Skeletal muscle cell (primary cell): Measurements from ENCODE around the gene LYSMD4.

ENCODE experiments used
- DNase-seq: peaks from one replicate; pipeline ENCODE4 v3.0.0-alpha.2; 2010; ENCODE audit warnings: low read depth
- H3K4me3 ChIP-seq: 2 replicates; pipeline ENCODE4 v1.5.1; 2011; ENCODE audit warnings: low read depth, mild to moderate bottlenecking, control low read depth, low read length, moderate library complexity

Gene LYSMD4

DNA sequence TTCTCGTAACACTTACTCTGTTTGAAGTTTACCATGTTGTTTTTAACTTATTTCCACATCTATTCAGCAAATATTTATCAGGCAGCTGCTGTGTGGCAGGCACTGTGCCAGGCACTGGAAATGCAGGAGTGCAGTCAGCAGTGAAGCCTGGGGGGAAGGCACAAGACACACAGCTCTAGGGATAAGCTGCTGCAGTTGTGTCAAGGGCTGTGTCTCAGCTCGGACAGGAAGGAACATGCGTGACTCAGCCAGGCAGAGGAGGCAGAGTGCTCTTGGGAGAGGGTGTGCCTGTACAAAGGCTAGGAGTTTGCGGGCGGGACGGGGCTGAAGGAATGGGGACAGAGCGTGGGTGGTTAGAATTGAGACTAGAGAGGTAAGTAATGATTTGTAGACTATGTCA, 24.7 kb downstream of the LYSMD4 start:
- no peak overlapping the region for H3K4me3 ChIP-seq
- peak; percentile 85 for DNase-seq

DNA sequence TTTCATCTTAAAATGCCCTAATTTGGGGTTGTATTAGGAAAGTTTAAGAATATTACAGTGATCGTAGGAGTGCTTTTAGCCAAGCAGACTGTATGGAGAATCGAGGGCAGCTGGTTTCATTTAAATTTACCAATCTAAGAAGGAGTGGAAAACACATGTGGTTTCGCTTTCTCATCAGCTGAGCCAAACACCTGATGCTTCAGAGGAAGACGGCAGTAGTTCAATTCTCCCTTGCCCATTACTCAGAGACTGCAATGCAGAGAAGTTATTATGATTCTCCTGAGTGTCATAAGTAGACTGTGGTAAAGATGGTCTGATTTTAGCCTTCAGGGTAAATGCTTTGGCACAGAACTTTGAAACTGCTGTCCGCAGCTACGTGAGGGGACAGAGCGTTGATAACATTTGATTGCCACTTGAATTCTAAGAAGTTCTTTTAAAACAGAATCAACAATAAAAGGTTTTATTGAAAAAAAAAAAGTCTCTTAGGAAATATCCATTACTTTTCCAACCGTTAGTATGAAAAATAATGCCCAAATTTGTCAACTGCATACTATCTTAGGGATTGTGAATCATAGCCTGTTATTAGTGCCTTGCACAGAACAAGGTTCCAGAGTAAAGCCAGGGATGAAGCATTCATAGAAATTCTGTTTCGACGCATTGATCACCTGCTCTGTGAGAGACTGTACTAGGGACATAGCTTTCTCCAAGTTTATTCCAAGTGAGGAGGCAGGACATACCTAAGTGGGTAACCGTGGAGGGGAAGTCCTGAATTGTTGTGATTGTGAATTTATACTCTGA, 25.6 kb downstream of the LYSMD4 start:
- H3K4me3 ChIP-seq: peak overlapping the region; percentile 21
- no peak for DNase-seq

DNA sequence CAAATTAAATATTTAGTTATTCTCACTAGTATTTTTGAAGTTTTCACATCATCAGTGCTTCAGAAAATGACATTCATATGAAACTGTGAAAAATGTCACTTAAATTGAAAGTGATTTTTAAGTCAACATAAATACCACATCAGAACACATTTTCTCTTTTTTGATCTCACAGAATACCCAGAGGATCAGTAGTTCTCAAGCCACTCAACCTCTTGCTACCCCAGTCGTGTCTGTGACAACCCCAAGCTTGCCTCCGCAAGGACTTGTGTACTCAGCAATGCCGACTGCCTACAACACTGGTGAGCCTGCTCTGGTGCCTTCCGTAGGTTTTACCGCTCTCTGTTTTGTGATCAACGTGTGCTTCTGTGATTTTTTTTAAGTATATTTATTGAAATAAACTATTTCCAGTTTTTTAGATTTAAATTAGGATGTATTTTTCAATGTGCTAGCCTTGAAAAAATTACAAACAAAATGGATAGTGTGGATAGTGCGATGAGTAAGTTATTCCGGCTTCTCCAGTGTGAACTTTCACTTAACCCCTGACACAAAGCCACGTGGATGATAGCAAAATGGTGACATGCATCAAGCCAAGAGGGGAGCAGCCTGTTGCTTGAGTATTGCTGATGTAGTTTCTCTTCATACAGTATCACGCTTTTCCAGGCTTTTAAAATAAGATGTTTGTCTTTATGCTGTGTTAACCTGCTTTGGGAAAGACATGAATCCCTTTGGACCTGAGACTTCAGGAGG, 26.5 kb downstream of the LYSMD4 start:
- DNase-seq: no peak
- peak overlapping the region; percentile 21 for H3K4me3 ChIP-seq

DNA sequence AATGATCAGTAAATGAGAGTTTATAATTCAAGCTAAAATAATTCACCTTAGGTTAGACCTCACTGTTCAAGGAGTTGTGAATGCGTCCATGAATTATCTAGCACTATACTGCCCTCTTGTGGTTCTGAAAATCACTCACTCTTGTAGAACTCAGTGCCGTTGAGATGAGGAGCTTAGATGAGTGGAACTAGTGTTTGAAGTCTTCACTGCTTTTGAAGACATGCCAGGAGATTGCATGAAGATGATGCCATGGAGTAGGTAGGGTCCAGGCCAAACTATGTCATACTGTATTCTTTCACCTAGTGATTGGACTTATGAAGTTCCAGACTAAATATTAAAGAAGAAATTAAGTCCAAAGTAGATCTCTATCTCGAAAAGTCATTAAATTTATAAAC, 28.8 kb downstream of the LYSMD4 start:
- DNase-seq: peak; percentile 54
- no peak overlapping the region for H3K4me3 ChIP-seq

DNA sequence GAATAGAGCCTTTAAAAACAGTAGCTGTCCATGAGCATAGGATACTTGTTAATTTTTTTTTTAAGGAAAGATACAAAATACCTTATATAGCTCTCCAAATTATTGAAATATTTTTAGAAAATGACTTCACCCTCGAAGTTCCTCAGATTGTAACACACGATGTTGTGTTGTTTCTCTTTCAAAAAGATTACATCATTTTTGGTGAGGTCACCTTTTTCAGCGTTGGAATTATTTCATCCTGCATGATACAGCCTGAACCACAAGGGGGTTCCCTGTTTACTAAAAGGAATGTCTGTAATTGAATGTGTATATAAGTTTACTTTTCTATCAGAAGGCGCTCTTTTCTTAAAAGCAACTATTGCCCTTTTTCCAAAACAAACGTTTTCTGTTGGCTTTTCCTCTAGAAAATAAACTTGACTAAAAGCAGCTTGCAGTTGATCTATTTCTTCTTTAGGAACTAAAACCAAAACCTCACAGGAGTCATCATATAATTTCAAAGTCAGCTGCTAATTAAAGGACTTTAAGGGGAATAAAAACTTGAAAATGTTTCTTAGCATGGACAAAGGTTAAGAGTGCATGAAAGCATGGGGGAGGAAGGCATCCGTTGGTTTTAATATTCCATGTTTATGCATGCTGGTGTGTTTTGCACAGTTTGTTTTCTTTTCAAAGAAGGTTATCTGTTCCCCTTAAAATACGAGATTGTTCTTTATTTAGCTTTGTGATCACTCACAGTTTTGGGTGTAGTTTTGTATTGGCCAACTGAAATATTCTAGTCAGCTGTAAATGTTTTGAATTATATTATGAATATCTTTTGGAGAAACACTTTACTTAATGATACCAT, 29.4 kb downstream of the LYSMD4 start:
- DNase-seq: peak; percentile 70
- no peak overlapping the region for H3K4me3 ChIP-seq

DNA sequence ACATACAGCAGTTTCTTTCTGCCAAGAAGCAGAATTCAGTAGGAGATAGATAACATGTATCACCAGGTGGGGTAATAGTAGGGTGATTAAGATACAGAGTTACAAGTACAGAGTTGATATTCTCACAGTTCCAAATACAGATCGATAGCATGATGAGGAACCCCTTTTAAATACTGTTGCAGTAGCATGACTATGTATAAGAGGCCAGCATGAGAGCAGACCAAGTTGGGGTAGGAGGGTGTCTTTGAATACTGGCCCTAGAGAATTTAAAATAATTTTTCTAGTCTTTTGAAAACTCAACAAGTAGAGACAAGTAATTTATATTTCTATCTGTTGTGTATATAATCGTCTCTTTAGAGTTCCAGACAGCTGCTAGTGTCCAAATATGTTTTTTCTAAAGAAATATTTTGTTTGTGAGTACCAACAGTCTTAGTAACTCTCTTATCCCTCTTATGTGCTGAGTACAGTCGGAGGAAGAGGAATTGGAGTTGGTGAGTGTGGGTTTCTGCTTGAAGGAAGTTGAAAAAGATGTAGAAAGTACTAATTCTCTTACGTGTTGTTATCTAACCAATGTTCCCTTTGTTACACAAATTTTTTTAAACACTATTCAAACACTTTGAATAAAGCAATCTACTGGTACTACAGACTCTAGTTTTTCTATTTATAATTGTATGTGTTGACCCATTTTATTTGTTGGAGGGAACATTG, 30.2 kb downstream of the LYSMD4 start:
- DNase-seq: no peak
- H3K4me3 ChIP-seq: no peak overlapping the region

DNA sequence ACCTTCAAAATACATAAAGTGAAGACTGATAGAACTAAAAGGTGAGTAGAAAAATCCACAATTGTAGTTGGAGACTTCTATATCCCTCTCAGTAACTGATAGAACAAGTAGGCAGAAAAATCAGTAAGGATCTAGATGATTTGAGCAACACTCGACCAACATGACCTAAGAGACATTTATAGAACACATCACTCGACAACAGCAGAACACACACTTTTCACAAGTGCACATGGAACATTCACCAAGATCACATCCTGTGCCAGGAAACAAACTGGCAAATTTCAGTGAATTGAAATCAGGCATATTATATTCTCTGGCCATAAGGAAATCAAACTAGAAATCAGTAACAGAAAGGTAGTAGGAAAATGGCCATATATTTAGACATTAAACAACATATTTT, 37.1 kb downstream of the LYSMD4 start:
- no peak for DNase-seq
- no peak overlapping the region for H3K4me3 ChIP-seq

DNA sequence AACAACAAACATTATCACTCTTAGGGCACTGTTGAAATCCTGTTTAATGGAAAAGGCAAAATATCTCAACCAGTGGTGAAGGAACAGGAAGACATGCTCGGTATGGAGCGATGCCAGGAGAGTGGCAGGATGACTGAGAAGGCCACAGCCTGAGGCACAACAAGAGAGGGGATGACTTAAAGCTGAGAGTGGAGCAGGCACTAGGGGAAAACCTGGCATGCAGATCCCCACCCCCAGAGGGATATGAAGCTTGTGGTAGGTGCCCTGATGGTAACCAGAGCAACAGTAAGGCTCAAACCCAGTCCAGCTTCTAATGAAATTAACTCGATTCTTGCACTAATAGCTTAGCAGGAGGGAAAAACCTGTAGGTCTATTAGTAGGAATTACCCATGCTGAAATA, 40.4 kb downstream of the LYSMD4 start:
- no peak overlapping the region for H3K4me3 ChIP-seq
- no peak for DNase-seq

DNA sequence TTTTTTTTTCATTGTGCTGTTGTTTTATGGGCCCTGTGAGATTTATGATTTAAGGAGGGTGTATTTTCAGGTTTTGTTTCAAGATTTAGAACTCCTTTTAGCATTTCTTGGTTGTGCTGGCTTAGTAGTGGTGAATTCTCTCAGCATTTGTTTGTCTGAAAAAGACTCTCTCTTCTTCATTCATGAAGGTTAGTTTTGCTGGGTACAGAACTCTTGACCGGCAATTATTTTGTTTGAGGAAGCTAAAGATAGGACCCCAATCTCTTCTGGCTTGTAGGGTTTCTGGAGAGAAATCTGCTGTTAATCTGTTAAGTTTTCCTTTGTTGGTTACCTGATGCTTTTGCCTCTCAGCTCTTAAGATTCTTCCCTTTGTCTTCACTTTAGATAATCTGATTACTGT, 46.9 kb downstream of the LYSMD4 start:
- no peak for DNase-seq
- H3K4me3 ChIP-seq: no peak overlapping the region

DNA sequence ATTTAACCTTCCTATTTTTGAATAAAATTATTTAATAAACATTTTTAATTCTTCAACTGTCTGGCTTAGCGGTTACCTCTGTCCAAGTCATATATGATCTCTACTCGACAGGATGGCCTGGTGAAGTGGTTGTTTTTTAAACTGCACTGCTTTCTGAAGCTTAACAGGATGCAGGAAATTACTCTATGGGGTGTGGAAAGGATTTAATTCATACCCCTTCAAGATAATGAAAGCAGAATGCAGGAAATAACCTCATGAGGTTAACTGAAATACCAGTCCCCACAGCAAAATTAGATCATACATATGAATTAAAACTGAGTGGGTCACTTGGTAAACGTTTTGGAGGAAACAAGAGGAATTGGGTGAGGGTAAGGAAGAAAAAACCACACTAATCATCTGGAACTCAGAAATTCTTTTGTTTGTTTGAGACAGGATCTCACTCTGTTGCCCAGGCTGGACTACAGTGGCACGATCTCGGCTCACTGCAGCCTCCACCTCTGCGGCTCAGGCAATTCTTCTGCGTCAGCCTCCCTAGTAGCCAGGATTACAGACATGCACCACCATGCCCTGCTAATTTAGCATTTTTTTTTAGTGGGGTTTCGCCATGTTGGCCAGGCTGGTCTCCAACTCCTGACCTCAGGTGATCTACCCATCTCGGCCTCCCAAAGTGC, 50.1 kb downstream of the LYSMD4 start:
- no peak overlapping the region for H3K4me3 ChIP-seq
- DNase-seq: no peak

DNA sequence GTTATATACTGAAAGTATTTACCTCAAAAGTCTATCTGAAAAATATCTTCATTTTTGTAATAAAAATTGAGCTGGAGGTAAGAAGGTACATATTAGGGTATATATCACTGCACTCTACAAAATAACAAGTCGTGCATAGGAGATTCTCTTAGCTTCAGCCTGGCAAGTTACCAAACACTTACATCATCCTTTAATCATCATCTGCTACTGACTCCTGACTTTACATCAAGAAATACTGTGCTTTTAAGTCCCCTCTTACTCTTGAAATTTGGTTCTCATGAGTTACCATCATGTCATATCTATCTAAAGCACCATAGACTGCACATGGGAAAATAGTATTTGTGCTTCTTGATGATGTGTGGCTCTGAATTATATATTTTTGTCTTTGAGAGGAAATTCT, 50.8 kb downstream of the LYSMD4 start:
- DNase-seq: peak; percentile 83
- no peak overlapping the region for H3K4me3 ChIP-seq

DNA sequence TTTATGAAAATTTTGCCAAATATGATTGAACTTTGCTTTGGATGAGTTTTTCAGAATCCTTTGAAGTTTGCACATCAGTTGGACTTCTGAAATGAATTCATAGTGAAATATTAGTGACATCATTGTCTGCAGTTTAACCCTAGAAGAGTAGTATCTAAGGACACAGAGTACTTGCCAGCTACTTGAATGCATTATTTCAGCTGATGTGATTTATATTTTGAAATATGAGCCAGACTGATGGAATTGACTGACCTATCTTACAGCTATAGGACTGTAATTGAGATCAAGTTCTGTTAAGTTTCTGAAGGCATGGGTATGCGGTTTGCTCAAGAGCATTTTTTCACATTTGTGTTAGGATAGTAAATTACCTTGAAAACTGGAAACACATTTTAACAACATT, 51.2 kb downstream of the LYSMD4 start:
- no peak for DNase-seq
- H3K4me3 ChIP-seq: no peak overlapping the region

DNA sequence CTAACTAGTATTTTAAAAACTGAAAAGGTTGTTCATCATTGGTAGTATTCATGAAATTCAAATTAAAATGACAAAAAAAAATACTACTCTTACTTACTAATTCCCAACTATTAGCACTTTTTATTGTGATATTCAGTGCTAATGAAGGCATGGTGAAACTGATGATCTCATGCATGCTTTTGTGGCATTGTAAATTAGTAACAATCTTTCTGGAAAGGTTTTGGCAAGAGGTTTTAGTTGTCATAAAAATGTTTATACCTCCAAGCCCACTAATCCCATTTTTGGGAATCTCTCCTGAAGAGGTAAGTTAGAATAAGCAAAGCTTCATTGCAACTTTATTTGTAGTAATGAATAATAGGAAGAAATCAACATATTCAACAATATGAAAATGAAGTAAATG, 53.0 kb downstream of the LYSMD4 start:
- DNase-seq: no peak
- no peak overlapping the region for H3K4me3 ChIP-seq

DNA sequence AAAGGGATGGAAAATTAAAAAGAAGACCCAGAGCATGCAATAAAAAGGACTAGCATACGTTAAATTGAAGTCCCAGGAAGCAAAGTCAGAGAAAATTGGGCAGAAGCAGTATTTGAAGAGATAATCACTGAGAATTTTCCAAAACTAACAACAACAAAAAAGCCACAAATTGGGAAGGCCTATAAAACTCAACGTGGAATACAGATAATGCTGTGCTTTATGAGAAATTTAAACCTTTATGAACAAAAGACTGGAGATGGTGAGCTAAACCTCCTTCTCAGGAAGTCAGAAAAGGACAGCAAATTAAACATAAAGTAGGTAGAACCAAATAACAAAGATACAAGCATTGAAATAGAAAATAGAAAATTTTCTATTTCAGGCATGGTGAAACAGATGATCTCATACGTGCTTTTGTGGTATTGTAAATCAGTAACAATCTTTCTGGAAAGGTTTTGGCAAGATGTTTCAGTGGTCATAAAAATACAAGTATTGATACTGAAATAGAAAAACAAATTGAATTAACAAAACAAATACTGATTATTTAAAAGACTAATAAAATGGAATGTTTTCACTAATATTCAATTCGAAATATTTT, 55.6 kb downstream of the LYSMD4 start:
- H3K4me3 ChIP-seq: no peak overlapping the region
- no peak for DNase-seq
